NCI-H1694 treated with DMSO at 0.1 percent for 48 hours (cell line): ENCODE data around the gene ERRFI1.

ENCODE experiments used
- DNase-seq: peaks from one replicate; lab custom pipeline; 2025; lab: John Stamatoyannopoulos, UW

Gene ERRFI1

GRCh38 chr1:8043621-8044020, 17.5 kb upstream of the ERRFI1 start:
- DNase-seq = no peak

GRCh38 chr1:8042134-8042533, 16.0 kb upstream of the ERRFI1 start:
- no peak for DNase-seq

- DNase-seq = no peak
Measured at GRCh38 chr1:8040586-8040985, 14.5 kb upstream of the ERRFI1 start.

GRCh38 chr1:8039071-8039470, 13.0 kb upstream of the ERRFI1 start:
- no peak for DNase-seq

- no peak for DNase-seq
Measured at GRCh38 chr1:8035289-8035688, 9.2 kb upstream of the ERRFI1 start.

- no peak for DNase-seq
Measured at GRCh38 chr1:8033322-8033721, 7.2 kb upstream of the ERRFI1 start.

GRCh38 chr1:8032366-8032910, 6.3 kb upstream of the ERRFI1 start:
- DNase-seq = no peak

GRCh38 chr1:8031176-8031785, 5.2 kb upstream of the ERRFI1 start:
- DNase-seq = peak; percentile 37

- no peak for DNase-seq
Measured at GRCh38 chr1:8028571-8028910, 2.4 kb upstream of the ERRFI1 start.

- DNase-seq = no peak
Measured at GRCh38 chr1:8027748-8028570, 1.9 kb upstream of the ERRFI1 start.

GRCh38 chr1:8026976-8027747, 1.1 kb upstream of the ERRFI1 start:
- no peak for DNase-seq

- no peak for DNase-seq
Measured at GRCh38 chr1:8025671-8026144, 401 bp downstream of the ERRFI1 start.

GRCh38 chr1:8025061-8025670, 943 bp downstream of the ERRFI1 start:
- peak; percentile 2 for DNase-seq

GRCh38 chr1:8024329-8024728, 1.8 kb downstream of the ERRFI1 start:
- no peak for DNase-seq

- DNase-seq = no peak
Measured at GRCh38 chr1:8023995-8024313, 2.2 kb downstream of the ERRFI1 start.

GRCh38 chr1:8023287-8023994, 2.7 kb downstream of the ERRFI1 start:
- no peak for DNase-seq

GRCh38 chr1:8022395-8023286, 3.5 kb downstream of the ERRFI1 start:
- no peak for DNase-seq

- DNase-seq = no peak
Measured at GRCh38 chr1:8021676-8022266, 4.3 kb downstream of the ERRFI1 start.

GRCh38 chr1:8020032-8020431, 6.1 kb downstream of the ERRFI1 start:
- DNase-seq = no peak

GRCh38 chr1:8019229-8019620, 6.9 kb downstream of the ERRFI1 start:
- DNase-seq = no peak
